Neural crest cell (in vitro differentiated cells): ENCODE data around the gene IER5. TPM values are rescaled to one million over a fixed set of nuclear protein-coding genes. Genes with fewer than 3 reads are reported as not detected.

ENCODE experiments used
- DNase-seq: peaks from one replicate; pipeline ENCODE4 v3.0.0; 2021; ENCODE audit warnings: low read depth, mixed read lengths, low spot score
- H3K27ac Mint-ChIP-seq: one replicate; pipeline ENCODE4 v1.8.0; 2021; ENCODE audit warnings: mild to moderate bottlenecking, mixed read lengths; ENCODE audit not compliant: unreplicated experiment
- H3K27me3 Mint-ChIP-seq: 2 replicates; pipeline ENCODE4 v1.8.0; 2021; ENCODE audit warnings: low read depth, mild to moderate bottlenecking, mixed read lengths
- H3K36me3 Mint-ChIP-seq: 2 replicates; pipeline ENCODE4 v1.8.0; 2021; ENCODE audit warnings: low read depth, mild to moderate bottlenecking, mixed read lengths
- H3K4me1 Mint-ChIP-seq: 2 replicates; pipeline ENCODE4 v1.8.0; 2021; ENCODE audit warnings: mixed read lengths
- H3K4me3 Mint-ChIP-seq: one replicate; pipeline ENCODE4 v1.8.0; 2021; ENCODE audit warnings: mild to moderate bottlenecking, mixed read lengths
- H3K9me3 Mint-ChIP-seq: 2 replicates; pipeline ENCODE4 v1.8.0; 2021; ENCODE audit warnings: mixed read lengths
- CTCF ChIP-seq: fragments of 200-600 bp; sonication (generic); conservative IDR thresholded peaks from 2 replicates; pipeline ENCODE4 v1.5.0; 2021; ENCODE audit warnings: antibody characterized with exemption, mild to moderate bottlenecking
- total RNA-seq: library from RNA; stranded (reverse); gene quantifications from 2 replicates; pipeline ENCODE4 v1.2.1, GENCODE V29; 2021

The IER5 gene
- total RNA-seq, 1 donor from 2014 or later, result 7.7 TPM

GRCh38 chr1:181129771-181130606, 41.5 kb downstream of the IER5 start:
- Mint-ChIP-seq H3K27me3 (no peaks in the 10 kb centered on the region), H3K9me3 (no peaks in the 10 kb centered on the region), H3K4me3 (no peak overlapping the region), H3K27ac (no peak overlapping the region), H3K36me3 (no peaks in the 10 kb centered on the region), H3K4me1 (peaks cover 73% of the 10 kb centered on the region)
- no peak for DNase-seq
- TF ChIP-seq CTCF, result no peak

- peak overlapping the region; percentile 6 for H3K27ac Mint-ChIP-seq
- no peak for DNase-seq
- H3K9me3 Mint-ChIP-seq, result no peaks in the 10 kb centered on the region
- no peaks in the 10 kb centered on the region for H3K27me3 Mint-ChIP-seq
- no peaks in the 10 kb centered on the region for H3K36me3 Mint-ChIP-seq
- TF ChIP-seq CTCF, result no peak
- H3K4me3 Mint-ChIP-seq, result no peak overlapping the region
- peaks cover 80% of the 10 kb centered on the region for H3K4me1 Mint-ChIP-seq
Observed at GRCh38 chr1:181131255-181131941, 42.9 kb downstream of the IER5 start.

GRCh38 chr1:181133441-181133951, 45.0 kb downstream of the IER5 start:
- Mint-ChIP-seq H3K27ac (no peak overlapping the region), H3K27me3 (no peaks in the 10 kb centered on the region), H3K4me1 (peaks cover 67% of the 10 kb centered on the region), H3K36me3 (no peaks in the 10 kb centered on the region), H3K9me3 (no peaks in the 10 kb centered on the region), H3K4me3 (no peak overlapping the region)
- TF ChIP-seq CTCF, result no peak
- no peak for DNase-seq

GRCh38 chr1:181133969-181134418, 45.5 kb downstream of the IER5 start:
- Mint-ChIP-seq H3K27me3 (no peaks in the 10 kb centered on the region), H3K9me3 (no peaks in the 10 kb centered on the region), H3K4me1 (peaks cover 62% of the 10 kb centered on the region), H3K27ac (no peak overlapping the region), H3K4me3 (no peak overlapping the region), H3K36me3 (no peaks in the 10 kb centered on the region)
- TF ChIP-seq CTCF, result no peak
- DNase-seq, result no peak

GRCh38 chr1:181134543-181135436, 46.3 kb downstream of the IER5 start:
- Mint-ChIP-seq H3K4me3 (peak overlapping the region; percentile 14), H3K9me3 (no peaks in the 10 kb centered on the region), H3K27me3 (no peaks in the 10 kb centered on the region), H3K36me3 (no peaks in the 10 kb centered on the region), H3K27ac (peak overlapping the region; percentile 81), H3K4me1 (peaks cover 55% of the 10 kb centered on the region)
- TF ChIP-seq CTCF, result no peak
- no peak for DNase-seq
